GM19023 (cell line): ENCODE measurements around the gene ANKRD6.

Experiments used
- ATAC-seq: cut with Tn5 transposase; IDR thresholded peaks from one replicate; pipeline ENCODE4 v1.9.1; 2021; ENCODE audit warnings: mild to moderate bottlenecking, moderate library complexity; ENCODE audit not compliant: unreplicated experiment

The ANKRD6 gene

GRCh38 chr6:89506716-89507617 is 74.0 kb downstream of the ANKRD6 start:
- ATAC-seq, result no peak

- ATAC-seq, result no peak
These were observed 76.0 kb downstream of the ANKRD6 start for GRCh38 chr6:89508755-89509563.

GRCh38 chr6:89509777-89510281 is 76.9 kb downstream of the ANKRD6 start:
- no peak for ATAC-seq

GRCh38 chr6:89510393-89510792 is 77.4 kb downstream of the ANKRD6 start:
- ATAC-seq, result no peak

GRCh38 chr6:89518352-89519055 is 85.6 kb downstream of the ANKRD6 start:
- ATAC-seq, result no peak

GRCh38 chr6:89520736-89521135 is 87.8 kb downstream of the ANKRD6 start:
- ATAC-seq, result no peak

- ATAC-seq, result no peak
These were observed 89.8 kb downstream of the ANKRD6 start for GRCh38 chr6:89522778-89523177.

GRCh38 chr6:89525786-89526562 is 93.0 kb downstream of the ANKRD6 start:
- ATAC-seq, result no peak

- ATAC-seq, result no peak
These were observed 93.6 kb downstream of the ANKRD6 start for GRCh38 chr6:89526563-89526869.

GRCh38 chr6:89527634-89528033 is 94.7 kb downstream of the ANKRD6 start:
- ATAC-seq, result no peak

- no peak for ATAC-seq
These were observed 95.9 kb downstream of the ANKRD6 start for GRCh38 chr6:89528866-89529265.

- ATAC-seq, result no peak
These were observed 98.0 kb downstream of the ANKRD6 start for GRCh38 chr6:89530982-89531381.

GRCh38 chr6:89536231-89536630 is 103.3 kb downstream of the ANKRD6 start:
- ATAC-seq, result no peak

GRCh38 chr6:89539779-89540178 is 106.8 kb downstream of the ANKRD6 start:
- ATAC-seq, result no peak

- ATAC-seq, result peak; percentile 52
These were observed 109.3 kb downstream of the ANKRD6 start for GRCh38 chr6:89542081-89542857.

GRCh38 chr6:89542866-89543265 is 109.9 kb downstream of the ANKRD6 start:
- ATAC-seq, result peak; percentile 32

- ATAC-seq, result no peak
These were observed 114.3 kb downstream of the ANKRD6 start for GRCh38 chr6:89547281-89547680.

GRCh38 chr6:89553431-89553830 is 120.5 kb downstream of the ANKRD6 start:
- no peak for ATAC-seq

- ATAC-seq, result no peak
These were observed 121.2 kb downstream of the ANKRD6 start for GRCh38 chr6:89554106-89554505.

- no peak for ATAC-seq
These were observed 122.1 kb downstream of the ANKRD6 start for GRCh38 chr6:89555031-89555430.
